GM21723 (cell line): ENCODE data around the gene CHORDC1.
A peak's percentile ranks its signal among the peaks of the same experiment; 100 is the strongest.
"Not testable (repeated sequence)": the region's sequence is repeated elsewhere in the genome, so short reads cannot be mapped to it uniquely, and the experiment has no call there.

Experiments used
- ATAC-seq: cut with Tn5 transposase; IDR thresholded peaks from one replicate; pipeline ENCODE4 v1.9.1; 2021; ENCODE audit warnings: mild to moderate bottlenecking, moderate library complexity; ENCODE audit not compliant: unreplicated experiment

Gene CHORDC1

GRCh38 chr11:90218606-90219005 is 4.2 kb downstream of the CHORDC1 start:
- ATAC-seq = no peak

- no peak for ATAC-seq
These were observed 6.2 kb downstream of the CHORDC1 start for GRCh38 chr11:90216611-90217010.

- ATAC-seq = no peak
These were observed 9.5 kb downstream of the CHORDC1 start for GRCh38 chr11:90213322-90213721.

- ATAC-seq = no peak
These were observed 14.0 kb downstream of the CHORDC1 start for GRCh38 chr11:90208857-90209256.

DNA sequence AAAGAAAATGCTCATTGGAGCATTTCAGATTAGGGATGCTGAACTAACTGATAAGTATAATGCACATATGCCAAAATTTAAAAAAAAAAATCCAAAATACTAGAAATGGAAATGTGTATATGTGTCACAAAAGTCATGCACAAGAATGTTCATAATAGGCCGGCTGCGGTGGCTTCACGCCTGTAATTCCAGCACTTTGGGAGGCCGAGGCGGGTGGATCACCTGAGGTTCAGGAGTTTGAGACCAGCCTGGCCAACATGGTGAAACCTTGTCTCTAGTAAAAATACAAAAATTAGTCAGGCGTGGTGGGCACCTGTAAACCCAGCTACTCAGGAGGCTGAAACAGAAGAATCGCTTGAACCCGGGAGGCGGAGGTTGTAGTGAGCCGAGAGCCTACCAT is 14.9 kb downstream of the CHORDC1 start:
- not testable (repeated sequence) for ATAC-seq

DNA sequence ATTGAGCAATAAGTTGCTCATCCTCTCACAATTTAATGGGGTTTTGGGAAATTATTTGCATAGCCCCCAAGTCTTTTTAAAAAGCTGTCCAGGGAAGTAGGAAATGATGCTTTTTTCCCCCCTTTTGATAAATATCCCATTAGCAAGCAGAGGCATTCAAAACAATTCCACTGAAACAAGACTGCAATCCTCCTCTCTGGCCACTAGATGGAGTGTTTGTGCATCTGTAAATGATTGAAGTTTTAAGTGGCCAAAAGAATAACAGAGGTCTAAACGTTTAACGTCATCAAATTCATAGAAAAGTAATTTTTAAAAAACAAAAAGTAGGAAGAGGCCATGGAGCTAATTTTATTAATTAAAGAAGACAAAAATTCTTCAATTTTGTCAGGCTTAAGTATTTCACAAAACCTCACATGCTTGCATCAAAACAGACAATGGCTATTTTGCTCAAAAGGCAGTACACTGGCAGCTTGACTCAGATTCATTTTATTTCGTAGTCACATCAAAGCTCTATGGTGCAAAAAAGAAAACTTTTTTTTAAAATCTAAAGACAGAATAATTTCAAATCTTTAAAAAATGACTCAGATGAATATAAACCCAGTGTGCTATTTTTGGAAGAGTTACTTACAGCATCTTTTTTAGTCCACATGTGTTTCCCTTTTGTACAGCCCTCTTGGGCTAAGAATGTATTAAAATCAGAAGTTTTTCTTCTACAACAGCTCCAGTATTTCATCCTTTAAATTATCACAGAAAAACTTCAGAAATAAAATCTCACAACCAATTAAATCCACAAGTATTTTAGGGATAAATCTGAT is 17.8 kb downstream of the CHORDC1 start:
- peak; percentile 87 for ATAC-seq

GRCh38 chr11:90204407-90204806 is 18.4 kb downstream of the CHORDC1 start:
- no peak for ATAC-seq

DNA sequence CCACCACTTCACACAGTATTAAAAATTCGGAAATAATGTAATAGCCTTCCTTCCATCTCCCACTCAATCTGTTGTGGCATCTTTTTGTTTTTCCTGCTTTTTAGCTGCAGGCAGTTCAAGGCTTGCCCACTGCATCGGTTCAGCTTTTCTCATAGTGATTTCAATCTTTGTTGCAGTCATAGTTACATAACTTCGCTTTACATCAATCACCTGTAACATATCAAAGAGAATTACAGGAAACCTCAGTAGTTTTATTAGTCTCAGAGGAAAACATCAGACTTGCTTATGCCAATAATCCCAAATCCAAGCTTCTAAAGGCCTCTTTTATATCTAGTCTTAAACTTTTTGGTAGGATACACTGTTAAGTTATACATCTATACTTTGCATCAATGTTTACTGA is 20.5 kb downstream of the CHORDC1 start:
- ATAC-seq = no peak

- ATAC-seq = no peak
These were observed 25.5 kb downstream of the CHORDC1 start for GRCh38 chr11:90197377-90197776.

DNA sequence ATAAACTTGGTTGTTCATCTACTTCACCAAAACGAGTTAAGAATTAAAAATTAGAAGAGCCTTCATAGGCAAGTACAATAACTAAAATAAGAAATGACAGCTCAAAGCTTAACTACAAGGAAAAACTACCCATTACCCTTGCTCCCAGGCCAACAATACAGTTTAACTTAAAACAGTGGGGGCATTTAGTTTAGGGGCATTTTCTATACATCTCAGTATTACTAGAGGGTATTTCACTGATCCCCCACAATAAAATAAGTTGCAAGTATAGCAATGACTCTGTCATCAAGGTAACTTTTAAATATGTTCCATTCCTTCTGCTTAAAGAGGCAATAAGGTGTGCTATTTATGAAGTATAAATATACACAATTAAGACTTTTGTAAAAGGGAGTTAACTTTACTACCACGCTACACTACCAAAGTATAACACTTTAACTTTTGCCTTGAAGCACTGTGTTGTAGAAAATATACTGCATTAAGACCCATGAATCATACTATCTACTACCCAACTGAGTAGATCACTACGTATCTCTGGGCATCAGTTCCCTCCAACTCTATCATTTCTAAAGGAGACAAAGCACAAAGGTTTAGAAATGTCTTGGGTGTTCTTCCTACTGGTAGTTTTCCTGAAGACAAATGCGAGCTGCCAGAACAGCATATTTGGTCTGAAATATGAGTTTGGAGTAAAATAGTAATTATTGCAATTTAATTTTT is 29.8 kb downstream of the CHORDC1 start:
- ATAC-seq = no peak

DNA sequence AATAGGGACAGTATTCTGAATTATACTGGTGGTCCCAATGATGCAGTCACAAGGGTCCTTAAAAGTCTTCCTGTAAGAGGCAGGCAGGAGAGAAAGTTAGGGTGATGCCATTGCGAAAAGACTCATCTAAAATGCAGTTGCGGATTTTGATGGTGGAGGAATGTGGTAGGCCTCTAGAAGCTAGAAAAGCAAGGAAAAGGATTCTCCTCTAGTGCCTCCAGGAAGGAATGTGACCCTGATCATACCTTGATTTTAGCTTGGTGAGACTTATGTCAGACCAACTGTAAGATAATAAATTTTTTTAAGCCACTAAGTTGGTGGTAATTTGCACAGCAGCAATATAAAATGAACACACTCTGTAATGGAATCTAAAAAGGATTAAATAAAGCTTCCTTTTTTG is 33.8 kb downstream of the CHORDC1 start:
- ATAC-seq = no peak

DNA sequence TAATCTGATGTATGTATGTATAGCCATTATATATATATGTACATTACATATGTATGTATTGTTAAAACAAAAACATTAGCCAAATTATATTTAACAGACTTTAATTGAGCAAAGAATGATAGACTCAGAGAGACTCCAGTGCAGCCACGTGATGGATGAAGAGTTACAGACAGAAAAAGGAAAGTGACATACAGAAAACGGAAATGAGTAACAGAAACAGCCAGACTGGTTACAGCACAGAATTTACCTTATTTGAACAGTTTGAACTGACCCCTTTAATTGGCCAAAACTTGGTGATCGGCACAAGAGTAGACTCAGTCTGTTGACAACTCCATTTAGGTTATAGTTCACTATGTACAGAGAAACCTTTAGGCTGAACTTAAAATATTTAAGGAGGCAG is 35.0 kb downstream of the CHORDC1 start:
- ATAC-seq = no peak

- ATAC-seq = no peak
These were observed 42.9 kb downstream of the CHORDC1 start for GRCh38 chr11:90179923-90180322.

DNA sequence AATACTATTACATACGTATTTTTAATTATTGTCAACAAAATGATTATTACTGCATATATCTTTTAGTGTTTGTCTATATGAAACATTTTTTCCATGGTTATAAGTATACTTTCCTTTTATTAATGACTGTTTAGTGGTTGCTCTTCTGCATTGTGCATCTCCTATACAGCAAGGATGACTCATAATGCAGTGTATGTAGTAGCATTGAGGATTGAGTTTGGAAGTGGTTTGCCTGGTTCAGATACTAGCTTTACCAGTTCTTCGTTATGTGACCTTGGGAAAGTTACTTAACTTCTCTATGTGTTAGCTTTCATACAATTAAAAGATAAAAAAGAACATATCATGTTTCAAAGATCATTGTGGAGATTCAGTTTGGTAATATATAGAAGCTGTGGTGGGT is 44.1 kb downstream of the CHORDC1 start:
- ATAC-seq = no peak

- no peak for ATAC-seq
These were observed 46.8 kb downstream of the CHORDC1 start for GRCh38 chr11:90176069-90176468.

- no peak for ATAC-seq
These were observed 51.5 kb downstream of the CHORDC1 start for GRCh38 chr11:90171359-90171758.

DNA sequence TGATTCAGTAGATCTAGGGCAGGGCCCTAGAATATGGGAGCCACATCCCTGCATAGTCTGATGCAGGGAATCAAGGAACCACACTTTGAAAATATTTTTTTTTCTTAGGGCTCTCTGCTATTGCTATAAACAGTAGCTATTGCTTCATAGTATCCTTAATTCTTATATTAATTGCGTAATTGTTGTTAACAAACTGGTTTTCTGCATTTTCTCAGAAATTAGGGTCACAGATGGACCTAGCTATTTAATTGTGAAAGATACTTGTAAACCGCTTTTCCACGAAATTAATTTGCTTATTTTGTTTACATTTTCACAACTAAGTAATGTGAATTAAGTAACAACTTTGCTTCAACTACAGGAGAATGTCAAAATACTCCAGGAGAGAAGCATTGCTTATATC is 54.3 kb downstream of the CHORDC1 start:
- ATAC-seq = no peak

DNA sequence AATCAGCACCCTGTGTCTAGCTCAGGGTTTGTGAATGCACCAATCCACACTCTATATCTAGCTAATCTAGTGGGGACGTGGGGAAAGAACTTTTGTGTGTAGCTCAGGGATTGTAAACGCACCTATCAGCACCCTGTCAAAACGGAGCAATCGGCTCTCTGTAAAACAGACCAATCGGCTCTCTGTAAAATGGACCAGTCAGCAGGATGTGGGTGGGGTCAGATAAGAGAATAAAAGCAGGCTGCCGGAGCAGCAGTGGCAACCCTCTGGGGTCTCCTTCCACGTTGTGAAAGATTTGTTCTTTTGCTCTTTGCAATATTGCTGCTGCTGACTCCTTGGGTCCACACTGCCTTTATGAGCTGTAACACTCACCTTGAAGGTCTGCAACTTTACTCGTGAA is 55.1 kb downstream of the CHORDC1 start:
- ATAC-seq = not testable (repeated sequence)

- not testable (repeated sequence) for ATAC-seq
These were observed 55.8 kb downstream of the CHORDC1 start for GRCh38 chr11:90166982-90167573.
